CD4-positive, alpha-beta T cell (primary cell): ENCODE results near the gene DENND11. TPM values are rescaled to one million over a fixed set of nuclear protein-coding genes. Genes with fewer than 3 reads are reported as not detected.

ENCODE experiments used
- ATAC-seq: fragments of 200-7000 bp; cut with Tn5 transposase; one replicate; pipeline ENCODE4 v1.10.0; 2022; ENCODE audit warnings: mild to moderate bottlenecking; ENCODE audit not compliant: poor library complexity
- CTCF ChIA-PET: fragments of 350-600 bp; sonication (Branson Sonifier 250); formaldehyde crosslinking; loops from one replicate; lab custom pipeline; 2021; ENCODE audit warnings: antibody characterized with exemption, inconsistent platforms; lab: Charles Lee
- POLR2A ChIA-PET: fragments of 350-600 bp; sonication (Branson Sonifier 250); formaldehyde crosslinking; loops from one replicate; lab custom pipeline; 2021; ENCODE audit warnings: antibody characterized with exemption, inconsistent platforms; lab: Charles Lee
- DNase-seq, 14 experiments: peaks; one replicate each; pipeline ENCODE4 v3.0.0-alpha.2; 2013 to 2020; ENCODE audit warnings: mixed read lengths in 2 of 14
- H3K27ac ChIP-seq, 2 donors: one replicate each; pipeline versions ENCODE4 v1.5.1 to v1.7.0; 2013; ENCODE audit warnings: low read length in 2 of 2, low read depth in 1 of 2, mild to moderate bottlenecking in 1 of 2
- H3K27me3 ChIP-seq, 2 experiments: 1 replicate in 1 of 2; 2 replicates in 1 of 2; pipeline versions ENCODE4 v1.6.1 to v1.7.0; 2013; ENCODE audit warnings: low read length in 2 of 2, control low read depth in 1 of 2, mild to moderate bottlenecking in 1 of 2, moderate library complexity in 1 of 2; ENCODE audit not compliant: insufficient read depth in 2 of 2, control insufficient read depth in 1 of 2
- H3K36me3 ChIP-seq: one replicate; pipeline ENCODE4 v1.6.1; 2013; ENCODE audit warnings: low read length, control low read depth; ENCODE audit not compliant: insufficient read depth
- H3K4me1 ChIP-seq: one replicate; pipeline ENCODE4 v1.6.1; 2013; ENCODE audit warnings: low read length, control low read depth; ENCODE audit not compliant: insufficient read depth
- H3K4me3 ChIP-seq: one replicate; pipeline ENCODE4 v1.5.1; 2013; ENCODE audit warnings: mild to moderate bottlenecking, low read length, moderate library complexity
- H3K9me3 ChIP-seq, 2 experiments: 1 replicate in 1 of 2; 2 replicates in 1 of 2; pipeline versions ENCODE4 v1.6.1 to v1.7.0; 2013; ENCODE audit warnings: low read length in 2 of 2, mild to moderate bottlenecking in 2 of 2, control low read depth in 1 of 2, moderate library complexity in 1 of 2; ENCODE audit not compliant: control insufficient read depth in 1 of 2, insufficient read depth in 1 of 2
- H3K27ac Mint-ChIP-seq: one replicate; pipeline ENCODE4 v1.8.0; 2020; ENCODE audit warnings: mixed read lengths
- H3K27me3 Mint-ChIP-seq: one replicate; pipeline ENCODE4 v1.8.0; 2021; ENCODE audit warnings: mixed read lengths
- H3K36me3 Mint-ChIP-seq: one replicate; pipeline ENCODE4 v1.8.0; 2021; ENCODE audit warnings: low read depth, mixed read lengths
- H3K4me1 Mint-ChIP-seq: one replicate; pipeline ENCODE4 v1.8.0; 2021; ENCODE audit warnings: low read depth, mixed read lengths
- H3K4me3 Mint-ChIP-seq: one replicate; pipeline ENCODE4 v1.8.0; 2020; ENCODE audit warnings: mild to moderate bottlenecking, mixed read lengths
- H3K9me3 Mint-ChIP-seq: one replicate; pipeline ENCODE4 v1.8.0; 2020; ENCODE audit warnings: mixed read lengths
- CTCF ChIP-seq: fragments of 200-600 bp; IDR thresholded peaks from one replicate; pipeline ENCODE4 v1.8.0; 2022; ENCODE audit warnings: antibody characterized with exemption, mild to moderate bottlenecking
- intact Hi-C, 2 experiments: fragments of 100-400 bp; cut with DNase I in 1 of 2; cut with micrococcal nuclease in 1 of 2; formaldehyde crosslinking; loops; one replicate each; pipeline versions ENCODE4 v1.15.1 to v1.9.0; 2023 to 2025; cut with DNase I, micrococcal nuclease
- polyA plus RNA-seq, 2 donors: library from polyadenylated mRNA; unstranded; fragments of 120-200 nt; gene quantifications; one replicate each; pipeline ENCODE4 v1.2.1, GENCODE V29; 2013
- total RNA-seq, 174 experiments: library from RNA in 2 of 174; stranded (reverse) in 2 of 174; gene quantifications; one replicate each; pipeline ENCODE4 v1.2.3 and lab custom pipeline; 2021 to 2026

Gene DENND11
- total RNA-seq (10 to 100 TPM; 39.2 to 41.1 TPM), total RNA-seq (lab: John Stamatoyannopoulos, UW) (54.7 to 349 (median 205) reads per million in 172 experiments)
- 39.9 TPM for polyA plus RNA-seq (2013, experiment 1 of 2)
- 38.7 TPM for polyA plus RNA-seq (2013, experiment 2 of 2)

GRCh38 chr7:141702047-141702567, at the start of gene DENND11:
Gene DENND11 (minus strand): TSS chr7:141702166. CDS start chr7:141702153, 13 bp downstream.
- Mint-ChIP-seq H3K9me3 (no peaks in the 10 kb centered on the region), H3K4me1 (peaks cover 49% of the 10 kb centered on the region), H3K36me3 (peaks cover 8% of the 10 kb centered on the region), H3K4me3 (peak within 1 kb of the TSS; percentile 96), H3K27me3 (no peaks in the 10 kb centered on the region), H3K27ac (peak within 1 kb of the TSS; percentile 90)
- H3K27ac ChIP-seq = peak within 1 kb of the TSS; percentile 37 to 76
- no peaks in the 10 kb centered on the region for H3K36me3 ChIP-seq
- intact Hi-C loops = loop anchor here in 1 of 2 experiments (2.0 kb wide), 1 partner anchor 47 kb away; no protein-coding TSS in a partner anchor
- H3K9me3 ChIP-seq = no peaks in the 10 kb centered on the region
- DNase-seq = peak; percentile 12 to 88 (median 49)
- no peak for TF ChIP-seq CTCF
- peaks cover 29% of the 10 kb centered on the region for H3K4me1 ChIP-seq
- ChIA-PET CTCF (interaction anchor here (1.0 to 4.5 kb wide), 3 partner anchors 11 to 48 kb away, joined by 3 to 38 read pairs (median 6); partner anchors contain the start of gene SSBP1), POLR2A (interaction anchor here (0.7 to 4.9 kb wide), 18 partner anchors 9 to 1029 kb away, joined by 3 to 103 read pairs (median 3); partner anchors contain the start of genes ADCK2, MRPS33 and SSBP1)
- peak; percentile 77 for ATAC-seq
- no peaks in the 10 kb centered on the region for H3K27me3 ChIP-seq
- H3K4me3 ChIP-seq = peak within 1 kb of the TSS; percentile 68

DNA sequence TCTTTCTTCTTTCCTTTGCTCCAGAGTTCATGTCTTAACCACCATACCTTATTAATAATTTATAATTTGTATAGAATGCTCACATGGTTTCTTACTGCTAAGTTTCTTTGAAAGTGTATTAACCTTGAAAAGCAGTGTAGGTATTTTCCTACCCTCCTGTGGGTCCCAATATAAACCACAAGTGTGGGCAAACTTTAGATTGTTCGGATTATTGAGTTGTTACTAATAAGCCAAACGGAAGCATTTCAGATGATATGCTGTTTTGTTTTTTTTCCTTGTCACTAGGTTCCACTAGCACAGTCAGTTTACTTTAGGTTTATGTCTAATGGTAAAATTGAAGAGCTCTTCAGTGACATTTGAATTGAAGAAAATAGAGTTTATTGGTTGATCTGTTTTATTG, 46.4 kb upstream of the DENND11 start:
- CTCF ChIA-PET = no interaction called here
- no peak for ATAC-seq

DNA sequence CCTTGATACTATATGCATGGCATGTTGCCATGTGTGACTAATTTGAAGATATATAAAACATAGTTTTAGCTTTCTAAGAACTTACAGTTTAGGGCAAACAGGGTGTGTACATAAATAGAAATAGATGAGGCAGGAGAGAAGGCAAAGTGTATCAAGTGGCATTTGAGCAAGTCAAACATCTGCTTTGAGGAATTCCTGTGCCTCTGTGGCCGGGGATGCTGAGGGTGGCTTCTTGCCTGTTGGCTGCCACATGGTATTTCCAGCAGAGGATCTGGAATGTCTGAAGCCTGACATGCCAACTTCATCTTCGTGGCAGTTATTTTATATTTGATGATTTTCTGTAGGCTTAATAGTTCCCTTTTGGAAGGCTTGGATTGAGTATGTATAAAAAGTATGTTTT, 42.2 kb upstream of the DENND11 start:
- no peak overlapping the region for H3K27ac ChIP-seq
- peaks cover 91% of the 10 kb centered on the region for H3K36me3 ChIP-seq
- H3K9me3 ChIP-seq = no peaks in the 10 kb centered on the region
- intact Hi-C loops = no loop called here
- ATAC-seq (no peak), DNase-seq (no peak)
- H3K27me3 ChIP-seq = no peaks in the 10 kb centered on the region
- Mint-ChIP-seq H3K4me3 (no peak overlapping the region), H3K9me3 (no peaks in the 10 kb centered on the region), H3K36me3 (peaks cover 90% of the 10 kb centered on the region), H3K27ac (no peak overlapping the region), H3K4me1 (peaks cover 47% of the 10 kb centered on the region), H3K27me3 (no peaks in the 10 kb centered on the region)
- peaks cover 12% of the 10 kb centered on the region for H3K4me1 ChIP-seq
- no peak overlapping the region for H3K4me3 ChIP-seq
- no peak for TF ChIP-seq CTCF
- ChIA-PET CTCF (no interaction called here), POLR2A (interaction anchor here (1.0 kb wide), 1 partner anchor 42 kb away, joined by 3 read pairs; the partner anchor contains the start of gene DENND11)

More for the DNA sequence above, 46.4 kb upstream of the DENND11 start:
- Histone ChIP-seq H3K4me1 (no peaks in the 10 kb centered on the region), H3K4me3 (no peak overlapping the region), H3K36me3 (peaks cover 94% of the 10 kb centered on the region), H3K27ac (no peak overlapping the region), H3K27me3 (no peaks in the 10 kb centered on the region), H3K9me3 (peaks cover 14 to 27% of the 10 kb centered on the region in 2 experiments)
- POLR2A ChIA-PET = no interaction called here
- Mint-ChIP-seq H3K9me3 (peaks cover 4% of the 10 kb centered on the region), H3K4me3 (no peak overlapping the region), H3K36me3 (peaks cover 92% of the 10 kb centered on the region), H3K4me1 (peaks cover 15% of the 10 kb centered on the region), H3K27ac (no peak overlapping the region), H3K27me3 (no peaks in the 10 kb centered on the region)
- no peak for TF ChIP-seq CTCF
- no peak for DNase-seq
- intact Hi-C loops = no loop called here
